GM03348 (cell line): ENCODE measurements around the gene EHF.

ENCODE experiments used
- DNase-seq: peaks from one replicate; pipeline ENCODE4 v3.0.0; 2012; ENCODE audit warnings: low spot score

The EHF gene

GRCh38 chr11:34625576-34625975, 4.7 kb downstream of the EHF start:
- no peak for DNase-seq

DNA sequence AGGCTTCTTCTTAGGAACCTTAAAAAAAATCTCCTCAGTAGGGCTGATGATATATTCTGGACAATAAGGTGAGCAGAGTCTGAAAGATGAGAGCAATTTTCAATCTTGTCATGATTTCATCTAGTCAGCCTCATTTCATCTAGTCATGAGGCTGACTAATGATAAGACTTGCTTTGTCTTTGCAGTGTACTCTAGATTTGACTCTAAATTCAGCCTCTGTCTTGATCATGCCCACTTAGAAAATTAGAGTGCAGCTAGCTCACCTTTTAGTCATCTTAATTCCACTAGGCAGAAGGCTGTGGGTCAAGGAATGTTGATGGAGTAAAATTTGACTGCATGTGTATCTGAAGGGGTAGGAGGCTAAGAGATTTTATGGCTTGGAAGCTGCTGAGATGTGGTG, 5.5 kb downstream of the EHF start:
- DNase-seq = no peak

GRCh38 chr11:34627197-34627596, 6.3 kb downstream of the EHF start:
- no peak for DNase-seq

- DNase-seq = no peak
These were observed 8.8 kb downstream of the EHF start for GRCh38 chr11:34629711-34630110.

GRCh38 chr11:34630544-34630943, 9.7 kb downstream of the EHF start:
- no peak for DNase-seq

GRCh38 chr11:34631297-34631696, 10.4 kb downstream of the EHF start:
- DNase-seq = no peak

- DNase-seq = no peak
These were observed 10.8 kb downstream of the EHF start for GRCh38 chr11:34631737-34632104.

DNA sequence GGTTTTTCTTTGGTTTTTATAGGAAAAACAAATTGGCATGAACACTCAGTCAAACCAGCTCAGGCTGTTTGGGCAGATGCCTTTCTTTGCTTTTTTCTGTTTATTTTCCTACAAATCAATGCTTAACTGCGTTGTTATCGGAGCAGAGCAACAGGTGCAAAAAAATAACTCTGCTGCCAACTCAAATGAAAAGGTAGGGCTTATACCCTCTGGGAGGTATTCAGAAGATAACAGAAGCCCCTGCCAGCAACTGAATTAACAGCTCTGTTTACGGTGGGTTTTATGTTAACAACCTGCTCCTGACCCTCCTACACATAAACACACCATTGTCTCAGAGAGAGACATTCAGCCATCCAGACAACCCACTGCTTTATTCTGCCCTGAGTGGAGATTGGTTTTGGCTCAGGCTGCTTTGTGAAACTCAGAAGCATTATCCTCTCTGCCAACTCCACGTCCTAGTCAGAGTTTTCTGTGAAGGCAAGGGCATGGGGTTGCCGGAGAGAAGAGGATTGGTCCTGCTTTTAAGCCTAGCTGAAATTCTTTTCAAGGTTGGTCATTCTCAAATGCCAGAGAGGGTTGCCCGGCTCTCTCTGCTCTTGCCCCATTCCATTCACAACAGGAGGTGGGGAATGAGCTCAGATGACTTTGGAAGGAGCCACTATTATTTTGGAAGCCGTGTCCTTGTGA, 11.4 kb downstream of the EHF start:
- no peak for DNase-seq

DNA sequence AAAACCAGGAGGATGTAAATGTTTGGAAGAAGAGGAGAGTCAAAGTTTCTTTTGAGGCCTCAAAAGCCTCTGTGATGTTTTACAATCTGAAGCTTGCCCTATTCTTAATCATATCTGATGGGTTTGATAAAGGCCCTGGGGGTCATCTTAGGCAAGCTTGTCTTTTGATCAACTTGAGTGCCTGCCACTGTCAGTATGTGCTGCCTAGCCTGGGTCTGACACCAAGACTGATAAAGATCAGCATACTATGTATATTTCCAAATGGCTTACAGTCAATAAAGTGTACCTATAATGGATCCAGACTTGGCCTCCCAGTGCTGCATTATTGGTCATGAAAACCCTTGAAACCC, 12.7 kb downstream of the EHF start:
- no peak for DNase-seq

- peak; percentile 37 for DNase-seq
These were observed 13.2 kb downstream of the EHF start for GRCh38 chr11:34633990-34634693.

DNA sequence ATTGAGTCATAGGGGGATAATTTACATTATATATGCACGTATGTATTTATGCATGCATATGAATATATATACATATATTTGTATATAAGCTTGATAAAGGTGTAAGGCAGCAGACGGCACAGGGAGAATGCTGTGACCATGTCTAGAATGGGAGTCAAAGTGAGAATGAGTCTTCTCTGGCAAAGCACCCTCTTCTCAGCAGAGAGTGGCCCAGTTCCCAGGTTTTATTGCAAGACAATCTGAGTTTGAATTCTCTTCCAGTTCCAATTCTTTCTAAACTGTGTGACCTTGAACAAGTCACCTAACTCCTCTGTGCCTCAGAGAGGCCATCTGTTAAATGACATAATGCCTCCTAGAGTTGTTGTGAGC, 13.8 kb downstream of the EHF start:
- DNase-seq = no peak

GRCh38 chr11:34636127-34636526, 15.2 kb downstream of the EHF start:
- no peak for DNase-seq

DNA sequence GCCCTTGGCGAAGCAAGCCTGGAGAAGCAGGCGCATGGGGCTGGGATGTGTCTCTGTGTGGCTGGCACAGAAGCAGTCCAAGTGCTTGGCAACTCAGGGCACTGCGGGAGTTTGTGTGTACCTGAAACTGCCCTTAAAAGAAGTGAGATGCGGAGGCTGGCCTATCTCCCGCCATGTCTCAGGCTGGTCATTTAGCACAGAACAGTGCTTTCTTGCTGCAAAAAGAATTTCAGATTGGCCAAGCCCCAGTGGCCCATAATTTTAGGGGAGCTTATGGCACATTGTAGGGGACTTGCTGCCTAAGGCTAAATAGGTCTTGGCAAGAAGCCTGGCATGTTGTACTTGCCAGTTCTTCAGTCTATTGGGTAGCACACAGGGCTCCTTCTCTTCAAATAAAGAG, 16.4 kb downstream of the EHF start:
- DNase-seq = no peak

GRCh38 chr11:34638897-34639296, 18.0 kb downstream of the EHF start:
- no peak for DNase-seq

DNA sequence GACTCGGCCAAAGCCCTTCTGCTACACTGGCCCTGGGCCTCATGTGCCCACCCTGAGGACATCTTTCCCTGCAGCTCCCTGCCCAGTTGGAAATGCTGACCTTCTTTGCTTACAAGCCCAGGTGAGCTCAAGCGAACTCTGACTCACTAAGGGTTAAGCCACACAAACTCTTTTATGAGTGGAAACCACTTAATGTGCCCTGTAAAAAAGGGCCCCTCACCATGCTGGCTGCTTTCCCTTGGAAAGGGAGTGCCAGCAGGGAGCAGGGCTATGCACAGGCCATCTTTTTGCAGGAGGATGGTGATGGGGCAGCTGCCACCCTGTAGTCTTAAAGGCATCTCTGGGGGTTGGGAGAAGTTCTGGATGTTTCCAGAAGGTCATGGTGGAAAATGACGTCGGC, 18.7 kb downstream of the EHF start:
- DNase-seq = no peak

- DNase-seq = no peak
These were observed 19.4 kb downstream of the EHF start for GRCh38 chr11:34640050-34640923.

DNA sequence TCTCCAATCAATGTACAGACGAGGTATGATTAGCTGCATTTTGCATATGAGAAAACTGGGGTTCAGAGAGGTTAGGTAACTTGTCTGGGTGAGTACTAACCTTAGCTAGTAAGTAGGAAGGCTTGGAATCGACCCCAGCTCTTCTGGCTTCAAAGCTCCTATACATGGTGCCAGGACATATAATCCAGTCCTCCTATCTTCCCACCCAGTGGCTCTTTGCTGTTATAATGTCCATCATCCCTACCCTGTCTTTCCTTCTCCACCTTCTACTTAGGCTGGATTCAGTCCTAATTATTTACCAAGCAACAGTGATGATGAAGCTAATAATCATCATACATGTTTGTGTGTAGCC, 20.0 kb downstream of the EHF start:
- DNase-seq = no peak

DNA sequence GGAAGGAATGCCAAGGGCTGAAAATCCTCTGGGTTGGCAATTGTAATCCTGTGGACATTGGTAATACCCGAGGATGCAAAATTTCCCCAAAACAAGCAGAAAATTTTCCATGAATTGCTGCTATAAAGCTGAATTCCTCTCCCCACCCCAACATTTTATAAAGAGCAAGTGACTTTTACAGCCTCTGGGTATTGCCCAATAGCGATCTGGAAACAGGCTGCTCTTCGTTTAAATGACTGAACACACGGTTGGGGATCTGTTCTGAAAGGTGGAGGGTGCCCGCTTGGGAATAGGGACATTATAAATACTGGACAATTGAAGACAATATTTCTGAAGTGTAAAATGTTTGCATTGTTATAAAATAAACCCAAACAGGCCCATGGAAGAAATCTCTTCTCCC, 20.6 kb downstream of the EHF start:
- DNase-seq = no peak

DNA sequence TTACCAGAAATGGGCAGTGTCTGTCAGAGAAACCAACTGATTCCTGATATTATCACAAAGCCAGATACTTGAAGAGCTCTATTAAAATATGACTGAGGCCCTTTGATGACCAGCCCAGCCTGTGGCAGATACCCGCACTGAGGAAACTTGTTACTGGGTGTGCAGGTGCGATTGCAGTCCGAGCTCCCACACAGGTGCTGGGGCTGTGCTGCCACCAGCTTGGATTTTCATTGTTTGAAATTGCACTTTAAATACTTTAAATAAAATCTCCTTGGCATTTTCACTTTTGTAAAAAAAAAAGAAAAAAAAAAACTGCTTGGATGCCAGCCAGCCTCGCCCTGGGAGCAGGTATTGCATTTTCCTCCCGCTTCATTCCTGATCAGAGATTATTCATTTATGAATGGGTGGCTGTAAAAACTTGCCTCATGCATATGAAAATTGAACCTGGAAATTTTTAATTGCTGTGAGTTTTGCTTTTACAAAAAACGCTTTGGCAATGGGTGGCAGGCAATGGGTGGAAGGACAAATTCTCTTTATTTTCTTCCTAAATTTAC, 21.2 kb downstream of the EHF start:
- DNase-seq = no peak

DNA sequence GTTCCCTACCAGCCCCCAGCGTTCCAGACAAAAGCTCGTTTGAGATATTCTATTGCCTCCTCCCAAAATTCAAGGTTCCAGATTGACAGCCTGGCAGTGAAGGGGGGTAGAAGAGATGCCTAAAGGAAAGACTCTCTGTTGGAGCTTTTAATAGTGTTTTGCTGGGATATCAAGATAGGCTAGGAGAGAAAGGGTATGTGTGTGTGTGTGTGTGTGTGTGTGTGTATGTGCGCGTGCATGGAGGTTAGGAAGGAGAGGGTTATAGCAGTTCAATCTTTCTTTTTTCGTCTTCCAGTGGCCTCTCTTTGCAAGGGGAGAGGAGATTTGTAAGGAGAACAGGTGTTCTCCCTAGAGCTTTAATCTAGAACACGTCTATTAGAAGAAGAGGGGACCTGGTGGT, 22.0 kb downstream of the EHF start:
- DNase-seq = no peak

DNA sequence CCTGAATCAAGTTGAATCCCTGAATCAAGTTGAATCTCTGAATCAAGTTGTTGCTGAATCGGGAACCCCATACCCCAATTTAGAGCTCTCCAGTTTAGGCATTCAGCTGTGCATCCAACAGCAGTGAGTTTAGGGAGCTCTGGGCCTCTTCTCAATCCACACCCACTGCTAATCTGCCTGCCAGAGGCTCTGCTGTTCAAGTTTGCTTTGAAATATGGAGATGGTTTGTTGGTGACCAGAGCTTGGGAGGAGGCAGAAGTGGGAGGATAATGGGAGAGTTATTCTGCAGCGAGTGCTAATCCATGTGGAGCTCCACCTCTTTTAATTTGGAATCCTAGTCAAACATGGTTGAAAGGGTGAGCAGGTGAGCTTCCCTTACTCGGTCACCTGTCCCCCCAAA, 22.4 kb downstream of the EHF start:
- no peak for DNase-seq

DNA sequence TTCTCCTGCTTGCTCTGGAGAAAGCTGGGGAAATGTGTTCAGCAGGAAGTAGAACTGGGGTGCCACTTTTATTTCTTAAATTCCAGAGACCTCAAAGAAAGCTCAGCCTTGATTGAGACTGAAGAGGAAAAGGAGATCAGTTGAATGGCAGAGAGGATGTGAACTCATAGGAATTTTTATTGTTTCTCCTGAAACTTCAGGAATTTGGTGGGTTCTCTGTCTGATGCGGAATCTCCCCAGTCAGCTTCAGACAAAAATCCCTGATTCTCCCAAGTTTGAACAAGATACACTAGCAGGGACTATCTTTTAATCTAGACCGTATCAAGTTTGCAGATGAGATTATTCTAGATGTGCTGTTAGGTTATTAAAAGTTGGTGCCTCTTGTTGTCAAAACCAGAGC, 23.0 kb downstream of the EHF start:
- no peak for DNase-seq
